HL-60/S4 treated with retinoic acid at 250 ng/mL for 4 days and 3 days (cell line): ENCODE measurements around the gene FASTK.

Source experiments
- in situ Hi-C: fragments of 300-500 bp; cut with MboI; formaldehyde crosslinking; loops from 2 replicates; pipeline ENCODE4 v1.7.0; 2022; ENCODE audit warnings: low sequenced_read_pairs

The FASTK gene, protein sequence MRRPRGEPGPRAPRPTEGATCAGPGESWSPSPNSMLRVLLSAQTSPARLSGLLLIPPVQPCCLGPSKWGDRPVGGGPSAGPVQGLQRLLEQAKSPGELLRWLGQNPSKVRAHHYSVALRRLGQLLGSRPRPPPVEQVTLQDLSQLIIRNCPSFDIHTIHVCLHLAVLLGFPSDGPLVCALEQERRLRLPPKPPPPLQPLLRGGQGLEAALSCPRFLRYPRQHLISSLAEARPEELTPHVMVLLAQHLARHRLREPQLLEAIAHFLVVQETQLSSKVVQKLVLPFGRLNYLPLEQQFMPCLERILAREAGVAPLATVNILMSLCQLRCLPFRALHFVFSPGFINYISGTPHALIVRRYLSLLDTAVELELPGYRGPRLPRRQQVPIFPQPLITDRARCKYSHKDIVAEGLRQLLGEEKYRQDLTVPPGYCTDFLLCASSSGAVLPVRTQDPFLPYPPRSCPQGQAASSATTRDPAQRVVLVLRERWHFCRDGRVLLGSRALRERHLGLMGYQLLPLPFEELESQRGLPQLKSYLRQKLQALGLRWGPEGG

DNA sequence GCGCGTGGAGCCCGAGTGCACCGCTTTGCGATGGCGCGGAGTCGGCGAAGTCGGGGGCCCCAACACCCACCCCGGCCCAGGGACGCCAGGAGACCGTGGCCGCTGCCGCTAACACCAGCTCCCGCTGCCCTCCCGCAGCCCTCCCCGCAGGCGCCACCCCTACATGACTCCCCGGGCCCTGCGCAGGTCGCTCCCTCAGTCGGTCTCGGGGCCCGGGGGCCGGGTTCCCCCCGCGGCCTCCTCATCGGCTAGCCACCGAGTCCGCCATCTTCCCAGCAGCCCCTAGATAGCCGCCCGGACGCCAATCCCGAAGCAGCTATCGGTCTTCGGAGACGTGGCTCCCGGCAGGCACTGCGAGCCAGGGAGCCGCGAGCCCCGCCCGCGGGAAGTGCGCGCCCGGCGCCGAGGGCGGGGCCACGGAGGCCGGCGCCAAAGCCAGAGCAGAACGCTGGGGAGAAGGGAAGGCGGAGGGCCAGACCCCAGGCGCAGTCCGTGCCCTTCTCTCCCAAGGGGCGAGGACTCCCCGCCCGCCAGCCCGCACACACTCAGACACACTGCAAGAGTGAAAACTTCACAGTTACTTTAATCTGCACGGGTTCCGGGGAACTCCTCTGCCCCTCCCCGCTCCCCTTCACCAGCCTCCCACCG lies at the start of gene FASTK:
FASTK (minus strand) TSS at position 288 of the 648 bp plus-strand sequence; CDS start at position 245, 43 bp downstream.
- in situ Hi-C loops: no loop called here

DNA sequence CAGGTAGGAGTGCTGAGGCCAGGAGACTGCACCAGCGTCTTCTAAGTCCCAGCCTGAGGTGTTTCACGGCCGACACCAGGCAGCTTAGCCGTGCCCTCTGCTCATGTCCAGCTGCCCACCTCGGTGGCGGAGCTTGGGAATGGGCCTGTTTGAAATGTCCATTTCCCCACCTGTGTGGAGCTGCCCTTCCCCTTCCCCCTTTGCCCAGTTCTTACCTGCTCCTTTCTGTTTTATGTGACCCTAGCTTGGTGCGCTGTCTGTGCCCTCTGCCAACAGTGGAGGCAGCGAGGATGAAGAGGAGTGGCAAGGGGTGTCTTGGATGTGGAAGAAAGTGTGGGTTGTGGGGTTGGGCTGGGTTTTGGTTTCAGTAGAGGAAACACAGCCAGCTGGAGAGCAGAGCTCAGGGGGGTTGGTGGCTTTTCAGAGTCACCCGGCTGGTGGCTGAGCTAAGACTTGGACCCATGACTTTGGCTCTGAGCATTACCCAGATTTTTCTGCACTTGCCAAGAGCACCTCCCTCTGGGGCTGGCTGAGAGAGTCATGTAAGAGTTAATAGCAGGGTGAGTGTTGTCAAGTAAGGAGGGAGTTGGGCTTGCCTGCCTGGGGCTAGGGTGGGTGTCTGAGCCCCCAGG lies 49.5 kb upstream of the FASTK start:
- in situ Hi-C loops: no loop called here

DNA sequence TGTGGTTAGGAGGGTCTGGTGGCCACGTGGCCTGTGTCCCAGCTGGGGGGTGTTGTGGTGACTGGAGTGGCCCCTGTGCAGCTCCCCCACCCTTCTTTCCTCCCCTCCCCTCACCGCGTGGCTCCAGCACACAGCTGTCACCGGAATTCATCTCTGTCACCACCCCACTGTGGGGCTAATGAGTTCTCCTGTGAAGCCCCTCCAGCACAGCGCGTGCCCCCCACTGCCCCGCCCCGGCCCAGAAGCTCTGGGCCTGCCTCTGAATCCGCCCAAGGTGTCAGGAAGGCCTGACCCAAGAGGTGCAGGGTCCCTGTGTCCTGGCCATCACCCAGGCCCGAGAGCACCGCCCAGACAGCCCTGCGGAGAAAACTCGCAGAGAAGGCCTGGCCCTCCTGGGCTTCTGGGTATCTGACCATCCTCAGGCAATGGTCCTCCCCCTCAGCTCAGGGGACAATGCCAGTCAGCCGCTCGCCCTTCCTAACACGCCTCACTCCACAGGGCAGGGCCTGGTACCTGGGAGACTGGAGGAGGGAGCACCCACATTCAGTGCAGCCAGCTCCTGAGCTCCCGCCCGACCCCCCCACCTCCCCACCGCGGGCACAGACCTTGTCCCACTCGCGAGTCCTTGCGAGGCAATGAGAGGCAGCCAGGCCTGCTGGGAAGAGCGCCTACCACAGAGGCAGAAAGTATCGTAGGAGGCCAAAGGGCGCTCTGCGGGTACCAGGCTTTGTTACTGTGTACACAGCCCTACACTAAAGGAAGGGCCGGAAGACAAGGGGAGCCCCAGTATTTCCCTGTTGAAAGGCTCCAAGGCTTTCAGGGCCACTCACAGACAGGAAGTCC lies 48.7 kb upstream of the FASTK start:
- in situ Hi-C loops: no loop called here

DNA sequence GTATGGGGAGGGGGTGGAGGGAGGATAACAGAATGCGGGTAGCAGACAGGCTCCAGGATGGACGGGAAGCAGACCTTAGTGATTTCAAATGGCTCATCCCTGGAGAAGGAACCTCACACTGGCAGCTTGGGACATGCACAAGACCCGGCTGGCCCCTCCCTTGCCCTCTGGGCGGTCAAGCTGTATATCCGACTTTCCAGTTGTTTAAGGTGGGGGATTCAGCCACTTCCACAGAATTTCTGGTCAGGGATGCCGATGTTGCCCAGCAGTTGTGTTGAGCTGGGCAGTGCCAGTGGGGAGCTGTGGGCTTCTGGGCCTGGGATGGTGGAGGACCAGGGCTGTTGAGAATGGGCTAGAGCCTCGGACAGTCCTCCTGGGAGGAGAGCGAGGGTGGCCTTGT lies 48.1 kb upstream of the FASTK start:
- in situ Hi-C loops: no loop called here

DNA sequence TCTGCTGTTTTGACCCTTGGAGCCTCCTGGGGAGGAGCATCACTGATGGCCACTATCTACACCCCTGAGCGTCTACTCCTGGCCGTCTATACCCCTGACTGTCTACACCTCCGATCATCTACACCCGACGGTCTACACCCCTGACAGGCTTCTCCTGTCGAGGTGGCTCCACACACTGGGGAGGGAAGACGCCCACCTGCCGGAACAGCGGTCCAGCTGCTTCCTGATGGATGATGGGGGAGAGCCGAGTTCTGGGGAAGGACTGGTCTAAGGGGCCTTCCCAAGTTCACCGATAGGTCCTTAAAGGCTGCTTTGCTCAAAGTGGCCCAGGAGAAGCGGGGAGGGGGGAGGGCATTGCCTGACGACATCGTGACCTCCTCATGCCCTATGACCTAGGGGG lies 47.5 kb upstream of the FASTK start:
- in situ Hi-C loops: no loop called here

DNA sequence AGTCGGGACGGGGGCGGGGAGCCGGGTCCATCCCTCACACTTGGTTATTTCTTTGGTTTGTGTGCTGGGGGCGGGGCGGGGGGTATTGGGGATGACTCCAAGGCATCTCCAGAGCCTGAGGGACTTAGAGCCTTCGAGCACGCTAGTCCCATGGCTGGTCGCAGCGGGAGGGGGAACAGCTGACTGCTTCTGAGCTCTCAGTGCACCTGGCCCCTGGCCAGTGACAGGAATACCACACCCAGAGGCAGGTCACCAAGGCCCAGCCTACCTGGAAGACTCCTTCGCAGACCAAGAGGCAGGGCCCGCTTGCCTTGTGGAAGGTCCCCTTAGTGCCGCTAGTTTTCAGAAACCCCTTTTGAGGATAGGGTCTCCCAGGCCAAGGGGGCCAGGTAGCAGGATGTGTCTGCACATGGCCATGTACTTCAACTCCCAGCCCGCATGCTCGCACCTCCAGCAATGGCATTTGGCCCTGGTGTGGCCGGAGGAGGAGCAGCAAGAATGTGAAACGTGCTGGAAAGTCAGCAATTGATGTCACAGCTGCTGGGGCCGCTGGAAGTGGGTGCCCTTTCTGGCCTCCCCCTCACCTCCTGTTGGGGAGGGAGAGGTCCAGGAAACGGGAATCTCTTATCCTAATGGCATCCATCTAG lies 46.0 kb upstream of the FASTK start:
- in situ Hi-C loops: no loop called here

DNA sequence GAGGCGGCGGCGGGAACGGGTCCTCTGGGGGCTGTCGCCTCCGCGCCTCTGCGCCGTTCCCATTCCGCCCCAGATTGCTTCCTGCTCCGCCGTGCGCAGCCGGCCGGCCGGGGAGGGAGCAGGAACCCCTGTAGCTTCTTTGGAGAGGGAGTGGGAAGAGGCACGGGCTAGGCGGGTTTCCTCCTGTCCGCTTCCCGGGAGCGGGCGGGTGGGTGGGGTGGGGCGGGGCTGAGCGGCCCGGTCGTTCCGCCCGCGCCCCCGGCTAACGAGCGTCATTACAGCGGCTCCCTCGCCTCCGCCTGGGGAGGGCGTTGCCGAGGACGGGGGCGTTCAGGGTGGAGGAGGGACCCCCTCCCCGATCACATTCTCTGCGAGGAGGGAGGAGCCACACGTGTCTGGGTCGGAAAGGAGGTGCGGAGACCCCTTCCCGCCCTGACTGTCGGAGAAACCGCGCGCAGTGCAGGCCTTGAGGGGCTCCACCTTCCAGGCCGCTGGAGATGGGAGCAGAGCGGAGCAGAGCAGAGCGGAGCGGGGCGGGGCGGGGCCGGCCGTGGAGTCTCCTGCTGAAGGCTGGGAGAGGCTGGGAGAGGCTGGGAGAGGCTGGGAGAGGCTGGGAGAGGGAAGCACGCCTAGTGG lies 45.4 kb upstream of the FASTK start:
- in situ Hi-C loops: no loop called here

DNA sequence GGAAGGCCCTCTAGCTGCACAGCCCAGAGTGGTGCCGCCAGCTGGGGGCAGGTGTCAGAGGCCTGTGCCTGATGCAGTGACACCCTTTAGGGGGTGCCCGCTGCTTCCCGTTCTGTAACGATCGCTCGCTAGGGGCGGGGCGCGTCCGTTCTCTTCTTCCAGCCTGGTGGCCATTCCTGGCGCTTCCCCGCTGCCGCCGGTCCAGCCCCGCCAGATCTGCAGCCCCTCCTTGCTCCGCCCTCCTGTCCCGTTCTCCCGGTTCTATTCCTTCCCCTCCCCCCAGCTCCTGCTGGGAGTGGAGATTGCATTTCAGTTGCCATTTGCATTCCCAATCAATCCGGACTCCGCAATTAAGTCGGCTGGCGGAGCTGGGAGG lies 44.8 kb upstream of the FASTK start:
- in situ Hi-C loops: no loop called here

DNA sequence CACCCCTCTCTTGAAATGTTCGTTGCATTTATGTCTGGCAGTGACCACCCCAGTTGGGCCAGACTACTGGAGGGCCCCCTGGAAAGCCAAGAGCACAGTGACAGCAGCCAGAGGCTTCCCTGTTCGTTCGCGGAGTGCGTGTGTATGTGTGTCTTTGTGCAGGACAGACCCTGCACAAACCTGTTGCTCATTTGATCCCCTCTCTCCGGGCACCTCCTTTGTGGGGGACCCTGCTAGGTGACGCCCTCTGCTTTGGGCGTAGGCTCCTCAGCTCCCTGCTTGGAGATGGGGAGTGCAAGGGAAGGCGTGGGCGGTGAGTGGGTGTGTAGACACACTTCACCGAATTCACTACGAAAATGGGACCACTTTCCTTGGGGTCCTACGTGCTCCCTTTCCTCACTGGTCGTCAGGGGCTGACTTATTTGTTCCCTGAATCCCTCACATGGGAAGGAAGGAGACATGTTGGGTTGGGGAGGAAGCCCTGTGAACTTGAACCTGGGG lies 44.3 kb upstream of the FASTK start:
- in situ Hi-C loops: no loop called here

DNA sequence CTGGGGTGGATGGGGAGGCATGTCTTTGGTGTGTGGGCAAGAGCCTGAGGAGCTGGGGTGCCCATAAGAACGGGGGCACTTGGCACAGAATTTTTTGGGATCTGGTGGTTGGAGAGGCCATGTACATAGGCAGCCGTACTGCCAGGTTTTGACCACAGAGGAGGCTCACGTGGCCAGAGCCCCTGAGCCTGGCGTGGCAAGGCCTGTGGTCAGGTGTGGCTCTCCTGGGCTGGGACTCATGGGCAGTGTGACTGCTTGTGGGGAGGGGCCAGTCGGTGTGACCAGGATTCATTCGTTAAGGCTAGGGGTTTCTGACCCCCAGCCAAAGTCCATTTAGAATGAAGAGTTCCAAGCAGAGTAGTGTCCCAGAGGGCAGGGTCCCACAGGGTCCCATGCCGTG lies 43.9 kb upstream of the FASTK start:
- in situ Hi-C loops: no loop called here

DNA sequence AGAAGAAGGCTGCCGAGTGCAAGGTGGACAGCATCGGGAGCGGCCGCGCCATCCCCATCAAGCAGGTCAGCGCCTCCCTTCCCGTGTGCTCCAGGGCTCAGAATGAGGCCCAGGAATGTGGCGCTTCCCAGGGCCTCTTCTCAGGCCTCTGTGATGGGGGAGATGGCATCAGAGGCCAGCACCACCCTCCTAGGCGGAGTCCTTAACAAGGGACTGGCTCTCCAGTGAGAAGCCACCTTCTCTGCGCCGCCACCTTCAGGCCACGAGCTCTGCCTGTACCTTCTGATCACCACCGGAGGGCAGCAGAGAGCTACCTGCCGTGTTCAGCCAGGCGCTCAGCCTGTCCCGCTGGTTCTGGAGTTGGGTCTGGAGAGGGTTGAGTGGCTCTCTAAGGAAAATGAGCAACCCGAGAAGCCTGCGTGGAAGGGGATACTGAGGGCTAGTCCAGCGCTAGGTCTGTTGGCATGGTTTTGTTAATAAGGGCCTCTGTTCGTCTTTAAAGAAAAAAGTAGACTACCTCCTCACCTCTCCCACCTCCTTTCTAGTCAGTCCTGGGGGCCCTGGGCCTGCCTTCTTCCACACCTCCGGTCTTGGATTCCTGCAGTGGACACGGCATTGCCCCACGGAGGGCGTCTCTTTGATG lies 43.3 kb upstream of the FASTK start:
- in situ Hi-C loops: no loop called here

DNA sequence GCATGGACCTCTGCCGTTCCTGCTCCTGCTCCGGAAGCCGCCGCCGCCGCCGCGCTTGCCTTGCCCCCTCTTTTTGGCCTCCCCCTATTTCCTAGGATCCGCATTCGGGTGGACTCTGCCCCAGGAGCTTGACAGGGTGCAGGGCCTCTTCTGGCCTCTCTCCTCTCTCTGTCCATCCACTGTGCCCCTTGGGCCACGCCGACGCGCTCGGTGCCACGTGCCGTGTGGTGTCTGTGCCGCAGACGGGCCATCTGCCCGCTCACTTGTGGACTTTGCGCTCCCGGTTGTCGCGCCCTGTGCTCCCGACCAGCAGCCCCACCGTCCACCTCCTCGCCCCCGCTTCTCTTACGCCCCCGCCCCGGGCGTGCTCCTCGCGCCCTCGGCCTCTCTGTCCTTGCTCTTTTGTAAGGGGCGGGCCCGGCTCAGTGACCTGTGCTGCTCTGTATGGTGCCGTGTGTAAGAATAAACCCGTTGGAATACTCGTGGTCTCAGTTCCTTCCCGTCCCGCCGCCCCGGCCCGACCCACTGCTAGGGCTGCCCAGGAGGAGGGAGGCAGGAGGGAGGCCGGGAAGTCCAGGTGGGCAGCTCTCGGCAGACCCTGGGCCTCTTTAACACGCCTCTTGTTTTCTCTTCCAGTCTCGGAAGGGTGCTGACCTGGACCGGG lies 42.7 kb upstream of the FASTK start:
- in situ Hi-C loops: no loop called here

DNA sequence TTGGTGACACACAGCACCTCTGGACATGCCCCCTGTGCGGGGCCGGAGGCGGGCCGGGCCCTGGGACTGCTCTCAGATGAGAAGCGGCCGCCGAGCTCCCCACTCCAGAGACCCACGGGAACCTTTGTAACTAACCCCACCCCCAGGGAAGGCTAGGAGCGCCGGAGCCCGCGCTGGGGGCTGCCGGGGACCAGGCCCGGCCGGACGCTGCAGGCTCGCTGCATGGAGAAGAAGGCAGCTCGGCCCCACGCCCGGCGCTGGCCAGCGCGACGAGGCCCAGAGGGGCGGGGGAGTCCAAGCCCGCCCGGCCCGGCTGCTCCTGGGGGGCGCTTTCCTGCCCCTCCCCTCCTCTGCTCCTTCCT lies 42.2 kb upstream of the FASTK start:
- in situ Hi-C loops: no loop called here

DNA sequence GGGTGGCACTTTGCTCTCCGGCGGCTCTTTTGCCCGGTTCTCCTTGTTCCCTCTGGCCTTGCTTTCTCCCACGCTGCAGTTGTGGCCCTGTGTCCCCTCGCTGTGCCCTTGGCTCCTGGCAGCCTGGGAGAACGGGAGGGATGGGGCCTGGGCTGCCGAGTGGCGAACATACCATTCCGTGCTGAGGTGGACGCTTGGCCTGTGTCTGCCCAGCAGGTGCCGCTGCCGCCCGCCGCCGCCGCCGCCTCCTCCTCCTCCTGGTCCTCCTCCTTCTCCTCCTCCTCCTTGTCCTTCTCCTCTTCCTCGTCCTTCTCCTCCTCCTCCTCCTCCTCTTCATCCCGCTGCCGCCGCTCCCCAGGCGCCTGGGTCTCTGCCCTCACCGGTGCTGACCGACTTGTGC lies 41.7 kb upstream of the FASTK start:
- in situ Hi-C loops: no loop called here

DNA sequence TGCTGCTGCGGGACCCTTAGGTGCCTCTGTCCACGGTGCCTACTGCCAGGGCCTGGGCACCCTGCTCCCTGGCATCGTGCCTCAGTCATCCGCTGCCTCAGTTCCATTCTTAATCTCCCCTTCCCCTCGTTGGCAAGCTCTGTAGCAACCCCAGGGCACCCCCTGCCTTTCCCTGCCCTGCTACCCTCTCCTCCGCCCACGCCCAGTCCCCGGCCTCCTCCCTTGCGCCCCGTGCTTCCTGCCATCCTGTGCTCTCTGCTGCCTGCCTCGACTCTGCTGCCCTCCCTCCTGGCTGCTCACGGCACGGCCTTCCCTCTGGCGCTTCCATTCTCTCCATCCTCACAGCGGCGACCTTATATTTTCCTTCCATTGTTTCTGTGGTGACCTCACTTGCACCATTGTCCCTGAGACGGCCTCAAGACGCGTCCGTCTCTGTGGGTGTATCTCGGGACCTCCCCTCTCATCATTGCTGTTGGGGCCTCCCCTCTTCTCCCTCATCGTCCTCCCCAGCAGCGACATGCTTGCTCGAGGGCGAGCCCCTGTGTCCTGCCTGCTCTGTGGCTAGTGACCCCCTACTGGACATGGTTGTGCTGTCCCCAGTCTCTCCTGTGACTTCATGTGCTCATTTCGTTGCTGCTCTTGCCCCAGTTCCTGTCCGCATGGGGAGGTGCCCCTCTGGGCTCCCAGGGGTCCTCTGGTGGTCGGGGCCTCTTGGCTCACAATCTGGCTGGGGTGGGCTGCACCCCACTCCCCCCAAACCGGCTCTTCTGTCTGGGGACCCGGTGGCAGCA lies 41.0 kb upstream of the FASTK start:
- in situ Hi-C loops: no loop called here

DNA sequence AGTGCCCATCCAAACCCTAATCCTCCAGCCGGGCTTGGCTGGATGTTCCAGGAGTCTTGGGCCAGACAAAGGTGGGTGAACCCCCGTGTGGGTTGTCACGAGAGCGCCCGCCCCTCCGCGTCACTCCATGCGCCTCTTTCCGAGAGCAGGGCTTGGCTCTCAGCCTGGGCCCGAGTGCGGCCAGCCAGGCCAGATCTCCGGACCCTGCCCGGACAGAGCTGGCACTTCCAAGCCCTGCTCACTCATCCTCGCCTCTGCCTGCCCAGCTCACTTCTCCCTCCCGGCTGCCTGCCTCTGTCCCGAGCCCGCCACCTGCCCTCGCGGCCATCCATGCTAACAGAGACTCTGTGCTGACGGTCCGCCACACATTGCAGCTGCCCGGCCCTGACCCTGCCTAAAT lies 40.3 kb upstream of the FASTK start:
- in situ Hi-C loops: no loop called here

DNA sequence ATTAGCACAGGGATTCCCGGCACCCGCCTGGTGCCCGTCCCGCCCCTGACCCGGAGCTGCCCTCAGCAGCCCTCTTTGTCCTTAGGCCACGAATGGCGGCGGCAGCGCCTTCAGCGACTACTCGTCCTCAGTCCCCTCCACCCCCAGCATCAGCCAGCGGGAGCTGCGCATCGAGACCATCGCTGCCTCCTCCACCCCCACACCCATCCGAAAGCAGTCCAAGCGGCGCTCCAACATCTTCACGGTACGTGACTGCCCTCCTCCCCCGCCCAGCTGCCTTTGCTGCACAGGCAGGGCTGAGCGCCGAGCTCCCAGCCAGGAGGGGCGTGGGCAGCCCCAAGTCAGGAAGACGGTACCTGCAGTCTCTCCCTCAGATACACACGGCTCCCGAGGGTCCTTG lies 39.3 kb upstream of the FASTK start:
- in situ Hi-C loops: no loop called here

DNA sequence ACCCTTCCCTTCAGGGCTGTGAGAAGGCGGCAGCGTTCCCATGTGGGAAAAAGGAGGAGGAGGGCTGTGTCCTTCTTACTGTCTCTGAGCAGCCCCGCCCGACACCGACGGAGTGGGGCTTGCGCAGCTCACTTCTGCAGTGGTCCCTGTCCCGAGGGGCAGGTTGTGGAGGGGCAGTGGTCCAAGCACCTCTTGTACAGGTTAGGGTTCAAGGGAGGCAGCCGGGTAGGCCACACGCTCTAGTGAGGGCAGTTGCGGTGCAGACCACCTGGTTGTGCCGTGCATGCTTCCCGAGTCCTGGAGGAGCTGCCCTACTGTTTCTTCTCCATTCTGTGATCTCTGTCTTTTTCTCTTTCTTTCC lies 38.4 kb upstream of the FASTK start:
- in situ Hi-C loops: no loop called here
